IPS-NIHi11 (cell line): Measurements from ENCODE around the gene UST.
"Not testable (repeated sequence)": the region's sequence is repeated elsewhere in the genome, so short reads cannot be mapped to it uniquely, and the experiment has no call there.

Experiments used
- DNase-seq: peaks from one replicate; pipeline ENCODE4 v3.0.0; 2012; ENCODE audit warnings: mixed read lengths, low spot score

Gene UST

DNA sequence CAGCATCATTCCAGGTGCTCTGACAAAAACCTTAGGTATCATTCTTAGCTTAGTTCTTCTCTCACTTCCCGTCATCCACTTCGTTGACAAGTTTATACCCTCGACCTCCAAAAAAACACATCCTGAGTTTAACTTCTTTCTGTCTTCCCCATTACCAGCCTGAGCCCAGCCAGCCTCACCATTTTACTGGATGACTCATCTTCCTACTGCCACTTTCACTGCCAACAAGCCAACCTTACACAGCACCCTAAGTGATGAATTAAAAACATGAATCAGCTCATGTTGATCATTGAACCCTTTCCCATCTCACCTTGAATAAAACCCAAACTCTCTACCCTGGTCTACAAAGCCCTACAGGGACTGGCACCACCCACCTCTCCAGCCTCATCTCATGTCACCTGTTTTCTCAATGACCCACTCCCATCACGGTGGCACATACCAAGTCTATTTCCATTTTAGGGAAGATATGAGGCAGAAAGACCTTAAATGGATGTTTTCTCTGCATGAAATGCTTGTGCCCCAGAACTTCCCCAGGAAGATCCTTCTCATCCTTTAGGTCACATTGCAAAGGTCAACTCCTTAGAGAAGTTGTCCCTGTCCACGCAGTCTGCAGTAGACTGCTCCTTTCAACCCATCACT, 9.9 kb upstream of the UST start:
- DNase-seq, result no peak

DNA sequence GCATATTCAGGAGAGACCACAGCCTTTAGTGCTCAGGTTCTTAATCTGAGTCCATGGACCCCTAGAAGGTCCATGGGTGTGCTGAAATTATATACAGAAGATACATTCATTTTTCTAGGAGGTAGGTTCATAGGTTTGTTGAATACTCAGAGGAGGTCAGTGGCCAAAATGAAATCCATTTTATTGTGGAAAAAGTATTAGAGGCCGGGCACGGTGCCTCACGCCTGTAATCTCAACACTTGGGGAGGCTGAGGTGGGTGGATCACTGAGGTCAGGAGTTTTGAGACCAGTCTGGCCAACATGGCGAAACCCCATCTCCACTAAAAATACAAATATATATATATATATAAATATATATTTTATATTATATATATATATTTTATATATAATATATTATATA, 9.0 kb upstream of the UST start:
- DNase-seq, result no peak

DNA sequence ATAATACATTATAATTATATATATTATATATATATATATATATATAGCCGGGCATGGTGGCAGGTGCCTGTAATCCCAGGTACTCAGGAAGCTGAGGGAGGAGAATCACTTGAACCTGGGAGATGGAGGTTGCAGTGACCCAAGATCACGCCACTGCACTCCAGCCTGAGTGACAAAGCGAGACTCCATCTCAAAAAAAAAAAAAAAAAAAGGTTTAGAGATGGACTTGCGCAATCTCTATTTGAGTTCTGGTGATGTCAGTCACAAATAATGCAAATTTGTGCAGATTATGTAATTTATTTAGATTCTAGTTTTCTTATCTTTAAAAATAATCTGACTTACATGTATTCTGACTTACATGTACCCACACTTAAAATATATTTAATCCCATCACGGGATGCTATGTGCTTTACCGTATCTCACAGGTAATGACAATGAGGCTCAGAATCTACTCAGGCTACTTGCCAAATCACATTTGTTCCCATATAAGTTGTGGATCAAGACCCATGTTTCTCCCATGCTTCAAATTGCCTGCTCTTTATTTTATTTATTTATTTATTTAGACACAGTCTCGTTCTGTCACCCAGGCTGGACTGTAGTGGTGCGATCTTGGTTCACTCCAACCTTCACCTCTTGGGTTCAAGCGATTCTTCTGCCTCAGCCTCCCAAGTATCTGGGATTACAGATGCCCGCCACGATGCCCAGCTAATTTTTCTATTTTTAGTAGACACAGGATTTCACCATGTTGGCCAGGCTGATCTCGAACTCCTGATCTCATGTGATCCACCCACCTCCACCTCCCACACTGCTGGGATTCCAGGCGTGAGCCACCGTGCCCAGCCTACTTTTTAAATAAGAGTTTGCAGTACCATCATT, 7.6 kb upstream of the UST start:
- DNase-seq, result no peak

DNA sequence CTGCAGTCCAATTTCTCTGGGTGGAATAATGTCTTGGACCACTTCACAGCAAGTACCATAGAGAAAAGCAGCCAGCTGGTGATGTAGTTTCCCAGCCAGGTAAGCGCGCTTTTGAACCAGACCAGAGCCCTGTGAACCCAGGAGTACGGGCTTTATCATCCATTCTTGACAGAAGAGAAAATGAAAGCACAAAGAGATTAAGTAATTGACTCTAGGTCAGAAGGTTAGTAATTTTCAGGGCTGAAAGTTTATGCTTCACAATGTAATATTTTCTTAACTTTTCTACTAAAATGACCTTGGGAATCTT, 7.1 kb upstream of the UST start:
- DNase-seq, result no peak

DNA sequence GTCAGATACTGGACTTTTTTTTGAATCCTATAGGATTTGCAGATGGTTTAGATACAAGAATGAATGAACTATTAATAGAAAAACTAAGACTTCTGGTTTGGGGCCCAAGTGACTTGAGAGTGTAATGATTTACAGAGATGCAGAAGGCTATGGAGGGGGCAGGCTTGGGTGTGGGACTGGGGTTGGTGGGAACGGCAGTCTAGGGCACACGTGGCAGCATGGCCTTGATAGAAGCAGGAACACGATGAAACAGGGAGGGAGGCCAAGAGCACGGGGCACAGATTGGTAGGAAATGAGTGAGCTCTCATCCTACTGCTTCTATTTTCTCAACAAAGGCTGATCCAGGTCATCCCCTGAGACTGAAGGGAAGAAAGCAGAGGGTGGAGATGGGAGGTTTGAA, 3.4 kb upstream of the UST start:
- DNase-seq, result no peak

DNA sequence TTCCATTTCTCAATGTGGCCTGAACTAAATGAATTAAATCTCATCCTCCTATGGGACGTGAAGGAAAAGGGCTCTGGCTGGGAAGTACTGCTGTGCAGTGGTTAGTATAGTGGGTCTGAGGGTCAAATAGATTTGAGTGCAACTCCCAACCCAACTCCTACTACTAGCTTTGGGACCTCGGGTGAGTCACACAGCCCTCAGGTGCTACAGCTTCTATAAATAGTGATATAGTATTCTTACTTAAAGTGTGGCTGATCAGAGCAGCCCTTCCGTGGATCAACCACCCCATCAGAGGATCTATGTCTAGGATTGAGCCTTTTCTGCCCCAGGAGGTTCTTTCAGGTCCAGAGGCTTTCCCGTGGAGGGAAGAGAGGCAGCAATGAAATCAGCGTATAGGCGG, 904 bp upstream of the UST start:
- no peak for DNase-seq

DNA sequence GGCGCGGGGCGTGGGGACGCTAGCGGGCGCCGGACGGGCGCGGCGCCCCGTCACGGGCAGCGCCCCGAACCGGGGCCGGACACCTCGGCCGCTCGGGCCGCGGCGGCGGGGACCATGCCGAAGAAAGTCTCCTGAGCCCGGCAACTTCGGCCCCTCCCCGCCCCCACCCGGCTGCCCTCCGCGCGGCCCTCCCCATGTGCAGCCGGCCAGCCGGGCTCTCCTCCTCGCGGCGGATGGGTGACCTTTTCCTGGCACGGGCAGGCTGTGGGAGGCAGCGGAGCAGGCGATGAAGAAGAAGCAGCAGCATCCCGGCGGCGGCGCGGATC, 278 bp downstream of the UST start:
- peak; percentile 61 for DNase-seq

DNA sequence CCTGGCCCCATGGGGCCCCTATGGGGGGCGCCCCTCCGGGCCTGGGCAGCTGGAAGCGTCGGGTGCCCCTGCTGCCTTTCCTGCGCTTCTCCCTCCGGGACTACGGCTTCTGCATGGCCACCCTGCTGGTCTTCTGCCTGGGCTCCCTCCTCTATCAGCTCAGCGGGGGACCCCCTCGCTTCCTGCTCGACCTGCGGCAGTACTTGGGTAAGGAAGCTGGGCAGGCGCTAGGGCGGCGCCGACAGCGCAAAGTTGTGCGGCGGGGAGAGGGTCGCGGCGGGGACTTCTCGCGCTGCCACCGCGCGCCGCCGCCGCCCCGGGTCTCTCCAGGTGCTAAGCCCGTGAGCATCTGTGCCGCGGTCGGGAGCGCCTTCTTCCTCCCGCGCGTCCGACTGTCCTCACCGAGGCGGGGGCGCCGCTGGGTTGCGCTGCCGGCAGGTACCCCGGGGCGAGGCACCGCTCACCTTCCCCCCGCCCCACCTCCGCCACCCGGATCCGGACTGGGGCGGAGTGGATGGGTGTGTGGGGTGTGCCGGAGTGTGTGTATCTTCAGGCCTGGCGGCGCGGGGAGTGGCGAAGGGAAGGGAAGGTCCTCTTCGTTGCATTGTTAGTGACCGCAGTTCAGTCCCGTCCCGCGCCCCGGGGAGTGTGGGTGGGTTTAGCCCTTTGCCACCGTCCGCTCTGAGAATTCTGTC, 788 bp downstream of the UST start:
- peak; percentile 56 for DNase-seq

DNA sequence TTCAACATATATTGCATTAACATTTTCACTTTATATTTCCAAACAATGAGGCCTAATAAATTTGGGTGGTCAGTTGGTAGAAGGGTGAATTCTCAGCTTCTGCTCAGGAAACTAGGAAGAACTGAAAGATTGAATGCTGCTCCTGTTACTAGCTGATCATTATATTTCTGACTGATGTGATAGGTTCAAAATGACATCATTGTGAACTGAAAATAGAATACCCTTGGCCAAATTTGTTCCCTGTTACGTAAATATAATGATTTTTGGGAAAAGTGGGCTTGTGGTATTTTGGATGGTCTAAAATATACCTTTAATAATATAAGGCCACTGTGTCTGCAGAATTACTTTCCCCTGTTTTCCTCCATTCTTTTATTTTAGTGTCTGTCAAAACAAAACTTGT, 2.8 kb downstream of the UST start:
- DNase-seq, result no peak

DNA sequence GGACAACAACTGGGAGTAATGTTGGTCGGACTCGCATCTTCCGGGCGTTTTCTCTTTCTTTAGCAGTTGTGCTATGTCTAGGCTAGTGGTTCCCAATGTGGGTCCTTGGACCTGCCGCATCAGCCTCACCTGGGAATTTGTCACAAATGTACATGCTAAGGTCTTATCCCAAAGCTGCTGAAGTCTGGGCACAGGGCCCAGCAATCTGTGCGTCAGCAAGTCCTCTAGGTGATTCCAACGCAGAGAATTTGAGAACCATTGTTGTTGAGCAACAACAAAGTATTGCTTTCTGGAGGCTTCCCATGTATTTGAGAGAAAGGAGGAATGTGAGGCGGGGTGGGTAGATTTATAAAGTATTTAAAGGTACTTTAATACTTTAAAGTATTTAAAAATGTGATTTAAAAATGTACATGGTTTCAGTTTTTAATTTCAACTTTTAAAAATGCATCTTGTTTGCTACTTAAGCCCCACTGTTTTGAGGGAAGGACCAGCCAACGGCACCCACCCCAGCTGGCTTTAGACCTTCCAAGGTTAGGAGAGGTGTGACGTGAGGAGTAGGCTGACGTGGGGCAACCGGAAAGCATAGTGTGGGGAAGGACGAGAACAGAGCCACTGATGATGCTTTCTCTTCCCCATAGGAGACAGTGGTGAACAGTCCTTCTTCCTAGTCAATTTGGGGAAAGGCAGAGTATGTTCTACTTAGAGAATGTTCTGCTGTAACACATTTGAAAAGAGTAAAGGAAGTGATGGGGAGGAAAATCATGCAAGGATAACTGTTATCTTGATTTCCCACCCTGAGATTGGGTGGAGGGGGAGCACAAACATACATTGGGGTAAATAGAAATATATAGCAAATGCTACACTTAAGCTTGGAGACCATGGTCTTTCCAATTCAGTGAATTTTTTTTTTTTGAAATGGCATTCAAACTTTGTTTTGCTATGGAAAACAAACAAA, 4.3 kb downstream of the UST start:
- DNase-seq, result no peak

DNA sequence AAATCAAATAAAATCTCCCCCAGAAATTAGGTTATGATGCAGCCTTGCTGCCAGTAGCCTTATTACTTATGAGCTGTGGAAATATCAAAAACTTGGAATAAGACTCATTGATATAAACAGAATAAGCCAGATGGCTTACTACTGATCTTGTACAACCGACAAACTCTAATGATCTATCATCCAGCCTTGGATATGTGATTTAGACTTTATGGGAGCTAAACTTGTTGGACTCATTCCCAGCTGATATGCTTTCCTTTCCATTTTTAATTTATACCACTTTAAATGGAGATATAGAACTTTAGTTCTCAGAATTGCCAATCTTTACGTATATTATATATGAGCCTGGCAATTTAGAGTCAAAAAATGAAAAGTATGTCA, 5.0 kb downstream of the UST start:
- DNase-seq, result no peak

DNA sequence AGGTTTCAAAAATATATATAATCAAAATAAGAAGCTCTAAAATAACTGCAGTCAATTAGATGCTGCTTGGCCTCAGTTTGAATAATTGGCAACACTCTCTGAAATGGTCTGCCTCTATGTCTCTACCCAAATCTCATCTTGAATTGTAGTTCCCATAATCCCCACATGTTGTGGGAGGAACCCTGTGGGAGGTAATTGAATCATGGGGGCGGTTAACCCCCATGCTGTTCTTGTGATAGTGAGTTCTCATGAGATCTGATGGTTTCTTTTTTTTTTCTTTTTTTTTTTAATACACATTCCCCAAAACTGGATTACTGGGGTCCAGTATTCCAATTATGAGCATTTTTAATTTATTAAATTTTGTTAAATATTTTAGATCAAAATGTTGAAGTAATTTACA, 8.5 kb downstream of the UST start:
- DNase-seq, result not testable (repeated sequence)

DNA sequence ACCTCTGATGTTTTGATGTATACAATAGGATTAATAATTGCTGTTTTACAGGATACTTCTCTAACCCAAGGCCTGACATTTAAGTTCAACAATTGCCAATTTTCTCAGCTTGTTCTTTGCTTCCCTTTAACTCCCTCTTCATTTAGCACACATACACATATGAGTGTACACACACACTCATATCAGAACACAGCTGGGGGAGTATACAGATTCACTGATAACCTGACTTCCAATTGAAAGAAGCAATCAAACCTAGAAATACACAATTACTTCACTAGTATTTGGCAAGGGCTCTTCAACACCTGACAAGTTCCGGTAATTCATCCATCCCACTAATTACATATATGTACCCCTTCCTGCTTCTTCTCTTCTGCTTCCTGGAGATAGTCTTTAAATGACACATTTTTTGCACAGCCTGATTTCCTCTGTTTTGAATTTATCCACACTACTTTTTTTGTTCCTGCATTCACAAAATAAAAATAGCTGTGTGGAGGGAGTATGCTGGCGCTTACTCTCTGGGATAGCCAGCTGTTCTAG, 11.2 kb downstream of the UST start:
- DNase-seq, result no peak

DNA sequence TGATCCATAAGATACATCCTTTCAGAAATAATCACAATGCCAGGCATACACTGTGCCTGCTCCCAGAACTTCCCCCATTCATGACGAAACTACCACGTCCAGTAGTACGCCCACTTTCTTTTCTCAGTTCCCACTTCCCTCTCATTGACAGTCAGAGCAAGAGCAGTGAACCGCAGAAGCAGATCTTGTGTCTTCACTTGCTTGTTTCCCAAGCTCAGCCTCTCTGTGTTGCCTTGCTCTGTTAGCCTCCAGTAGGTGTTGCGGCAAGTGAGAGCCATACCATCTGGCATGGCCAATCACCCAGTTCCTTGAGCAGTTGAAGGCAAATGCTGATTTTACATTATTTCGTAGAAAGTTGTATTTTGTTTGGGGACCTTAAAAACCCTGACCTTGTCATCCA, 11.7 kb downstream of the UST start:
- DNase-seq, result no peak

DNA sequence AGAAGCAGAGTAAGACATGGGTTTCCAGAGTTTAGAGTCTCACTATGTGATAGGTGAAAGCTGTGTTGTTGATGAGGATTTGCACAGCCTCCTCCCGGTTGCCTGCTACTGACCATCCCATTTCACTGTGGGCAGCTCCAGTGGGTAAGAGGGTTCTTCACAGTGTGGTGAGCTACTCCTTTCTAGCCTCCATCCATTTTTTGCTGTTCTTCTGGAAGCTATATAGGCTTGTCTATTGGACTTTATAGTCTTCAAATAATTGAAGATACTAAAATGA, 13.4 kb downstream of the UST start:
- DNase-seq, result no peak

DNA sequence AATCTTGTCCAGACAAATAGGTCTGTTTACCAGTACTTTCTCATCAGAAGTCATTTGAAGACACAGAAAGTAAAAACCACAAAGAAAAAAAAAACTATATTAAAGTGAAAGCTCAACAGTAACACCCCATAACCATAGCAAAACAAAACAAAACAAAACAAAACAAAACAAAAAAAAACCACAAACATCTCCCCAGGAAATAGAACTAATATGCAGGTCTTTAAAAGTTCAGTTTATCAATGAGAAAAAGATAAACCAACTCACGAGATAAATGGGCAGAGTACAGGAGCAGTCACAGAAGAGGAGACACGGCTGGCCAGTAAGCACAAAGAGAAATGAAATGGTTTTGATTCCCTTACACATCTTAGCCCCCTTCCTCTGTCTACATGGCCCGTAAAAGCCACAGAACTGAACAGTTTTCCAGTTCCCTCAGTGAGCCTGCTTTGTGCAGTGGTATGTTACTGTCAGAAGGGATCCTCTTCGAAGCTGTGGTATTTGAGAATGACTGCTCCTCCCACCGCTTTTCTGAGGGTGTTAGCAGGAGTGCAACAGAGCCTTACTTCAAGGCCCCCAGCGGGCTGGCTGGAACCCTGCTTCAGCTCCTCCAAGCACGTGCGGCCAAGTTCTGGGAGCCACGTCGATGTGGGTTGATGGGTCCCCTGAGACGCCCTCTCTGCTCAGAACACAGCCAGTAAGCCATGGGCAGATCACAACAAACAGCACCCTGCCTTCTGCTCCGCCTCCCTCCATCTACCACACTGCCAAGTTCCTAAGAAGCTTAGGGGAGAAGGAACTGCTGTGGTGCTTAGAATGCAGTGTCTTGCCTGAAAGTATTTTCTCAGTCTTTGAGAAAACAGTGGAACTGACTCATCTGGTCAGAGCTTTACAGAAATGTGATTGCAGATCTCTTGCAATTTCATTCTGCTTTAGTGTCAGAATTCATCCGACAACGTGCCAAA, 14.0 kb downstream of the UST start:
- DNase-seq, result no peak

DNA sequence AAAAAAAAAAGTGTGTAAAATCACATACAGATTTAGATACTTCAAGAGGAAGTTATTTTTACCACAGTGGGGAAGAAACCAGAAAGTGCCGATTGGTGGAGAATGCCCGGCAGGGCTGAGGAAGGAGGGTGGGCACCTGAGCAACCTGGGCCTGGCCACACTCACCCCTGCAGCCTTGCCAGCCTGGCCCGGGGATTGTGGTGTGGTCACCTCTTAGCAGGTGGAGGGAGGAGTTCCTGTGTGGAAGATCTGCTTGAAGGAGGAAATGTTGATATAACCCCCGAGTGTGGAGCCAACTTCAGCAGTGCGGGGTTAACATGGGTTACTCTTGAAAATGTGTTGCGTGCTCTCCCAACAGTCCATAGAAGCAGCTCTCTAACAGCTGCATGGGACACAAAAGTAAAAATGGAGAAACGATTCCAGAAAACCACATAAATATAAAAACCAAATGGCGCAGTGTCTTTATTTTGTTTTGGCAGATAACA, 14.7 kb downstream of the UST start:
- DNase-seq, result no peak

DNA sequence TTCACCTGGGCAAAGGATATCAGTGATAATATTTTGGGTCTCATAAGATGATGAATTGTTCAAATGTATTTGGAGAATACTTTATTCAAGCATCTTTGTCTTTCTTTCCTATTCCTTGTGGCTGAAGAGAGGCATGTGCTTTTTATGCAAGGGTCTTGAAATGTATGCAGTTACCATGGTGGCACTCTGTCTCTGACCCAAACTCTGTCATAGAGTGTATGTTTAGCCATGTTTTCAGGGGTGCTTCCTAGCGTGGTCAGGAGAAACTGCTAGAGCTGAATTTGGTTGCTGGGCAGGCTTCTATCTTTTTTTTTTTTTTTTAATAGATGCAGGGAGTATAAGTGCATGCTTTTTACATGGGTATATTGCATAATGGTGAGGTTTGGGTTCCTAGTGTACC, 15.4 kb downstream of the UST start:
- no peak for DNase-seq

DNA sequence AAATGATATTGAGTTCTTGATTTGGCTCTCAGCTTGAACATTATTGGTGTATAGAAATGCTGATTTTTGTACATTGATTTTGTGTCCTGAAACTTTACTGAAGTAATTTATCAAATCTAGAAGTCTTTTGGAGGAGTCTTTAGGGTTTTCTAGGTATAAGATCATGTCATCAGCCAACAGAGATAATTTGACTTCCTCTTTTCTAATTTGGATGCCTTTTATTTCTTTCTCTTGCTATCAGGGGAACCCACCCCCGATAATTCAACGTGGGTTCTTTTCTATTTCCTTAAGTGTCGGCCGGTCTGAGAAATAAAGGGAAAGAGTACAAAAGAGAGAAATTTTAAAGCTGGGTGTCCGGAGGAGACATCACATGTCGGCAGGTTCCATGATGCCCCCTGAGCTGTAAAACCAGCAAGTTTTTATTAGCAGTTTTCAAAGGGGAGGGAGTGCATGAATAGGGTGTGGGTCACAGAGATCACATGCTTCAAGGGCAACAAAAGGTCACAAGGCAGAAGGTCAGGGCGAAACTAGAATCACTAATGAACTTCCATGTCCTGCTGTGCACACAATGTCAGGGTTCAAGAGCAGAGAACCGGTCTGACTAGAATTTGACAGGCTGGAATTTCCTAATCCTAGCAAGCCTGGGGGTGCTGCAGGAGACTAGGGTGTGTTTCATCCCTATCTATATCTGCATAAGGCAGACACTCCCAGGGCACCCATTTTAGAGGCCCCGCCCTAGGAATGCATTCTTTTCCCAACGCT, 17.6 kb downstream of the UST start:
- not testable (repeated sequence) for DNase-seq
